Spleen (tissue), 11 donors: ENCODE measurements around the gene MAJIN. TPM values are rescaled to one million over a fixed set of nuclear protein-coding genes. Genes with fewer than 3 reads are reported as not detected.
A peak's percentile ranks its signal among the peaks of the same experiment; 100 is the strongest.

Experiments used
- DNase-seq: peaks from one replicate; pipeline ENCODE4 v3.0.0-alpha.2; 2020
- H3K27ac ChIP-seq, 8 donors: fragments of 200-600 bp; sonication (generic) in 7 of 8; 1 replicate in 4 of 8; 2 replicates in 4 of 8; pipeline versions ENCODE4 v1.5.0 to v1.8.0; 2016 to 2021; ENCODE audit warnings: inconsistent platforms in 4 of 8, mild to moderate bottlenecking in 4 of 8, moderate library complexity in 1 of 8
- H3K27me3 ChIP-seq, 7 donors: fragments of 200-600 bp; sonication (generic) in 6 of 7; replicated peaks in 1 of 7; 1 replicate in 4 of 7; 2 replicates in 3 of 7; pipeline versions ENCODE4 v1.5.0 to v1.8.0; 2016 to 2021; ENCODE audit warnings: inconsistent platforms in 3 of 7, mild to moderate bottlenecking in 1 of 7
- H3K36me3 ChIP-seq, 6 donors: fragments of 200-600 bp; sonication (generic) in 5 of 6; 1 replicate in 4 of 6; 2 replicates in 2 of 6; pipeline versions ENCODE4 v1.5.0 to v1.8.0; 2016 to 2021; ENCODE audit warnings: inconsistent platforms in 2 of 6
- H3K4me1 ChIP-seq, 6 donors: fragments of 200-600 bp; sonication (generic) in 5 of 6; 1 replicate in 3 of 6; 2 replicates in 3 of 6; pipeline versions ENCODE4 v1.5.0 to v1.8.0; 2016 to 2021; ENCODE audit warnings: inconsistent platforms in 3 of 6
- H3K4me3 ChIP-seq, 8 donors: fragments of 200-600 bp; sonication (generic) in 7 of 8; 1 replicate in 4 of 8; 2 replicates in 4 of 8; pipeline versions ENCODE4 v1.5.0 to v1.8.0; 2016 to 2021; ENCODE audit warnings: inconsistent platforms in 4 of 8, mild to moderate bottlenecking in 4 of 8, moderate library complexity in 2 of 8
- H3K9me3 ChIP-seq, 8 donors: fragments of 200-600 bp; sonication (generic) in 7 of 8; 1 replicate in 4 of 8; 2 replicates in 4 of 8; pipeline versions ENCODE4 v1.5.0 to v1.8.0; 2016 to 2021; ENCODE audit warnings: inconsistent platforms in 4 of 8
- POLR2A ChIP-seq, 3 donors: fragments of 450-650 bp; IDR thresholded peaks; one replicate each; pipeline ENCODE4 v1.5.1; 2017; ENCODE audit warnings: antibody characterized with exemption in 3 of 3, mild to moderate bottlenecking in 1 of 3
- POLR2AphosphoS5 ChIP-seq, 3 donors: sonication (generic); formaldehyde crosslinking; IDR thresholded peaks; one replicate each; pipeline ENCODE4 v1.5.1; 2017; ENCODE audit warnings: antibody characterized with exemption in 3 of 3
- WGBS, 5 donors: extraction: QIAGEN DNeasy Blood & Tissue Kit in 3 of 5; methylation state at CpG; one replicate each; pipeline versions ENCODE4 v1.1.5 to v1.1.7; 2013 to 2018; 5-methylcytosine and 5-hydroxymethylcytosine counted together
- intact Hi-C: fragments of 100-400 bp; cut with DNase I; formaldehyde crosslinking; loops from one replicate; pipeline ENCODE4 v1.15.0; 2023; ENCODE audit warnings: low total_unique reads
- polyA plus RNA-seq, 3 donors: library from polyadenylated mRNA; stranded (reverse); fragments of 200-250 nt; gene quantifications; one replicate each; pipeline ENCODE4 v1.2.1, GENCODE V29; 2013
- total RNA-seq, 7 donors: library from RNA; depleted of rRNA in 3 of 7; stranded (reverse); fragments of >200 nt in 3 of 7; fragmentation: NEBNext Ultra II Directional in 4 of 7; extraction: Animal tissue kit (Norgen Biotek cat#: 25700) in 4 of 7; gene quantifications; one replicate each; pipeline versions ENCODE4 v1.1.0 to v1.2.1, GENCODE V29; 2016 to 2021
- TF ChIP-seq, protein P1 (sequence below), 11 experiments: fragments of 200-600 bp in 7 of 11; fragments of 450-650 bp in 4 of 11; sonication (generic) in 4 of 11; IDR thresholded peaks in 8 of 11; conservative IDR thresholded peaks in 3 of 11; 1 replicate in 7 of 11; 2 replicates in 4 of 11; pipeline versions ENCODE4 v1.4.0 to v1.8.0; 2016 to 2021; ENCODE audit warnings: antibody characterized with exemption in 11 of 11, inconsistent platforms in 4 of 11, mild to moderate bottlenecking in 1 of 11
- donor health status: healthy with polysubstance abuse.
- donor health status: DM: no; HTN: no; CAD: no; lungs with moderate emphysema.
- donor health status: DM: no; HTN: no; CAD: no.
- donor health status: Bipolar disorder and iron deficiency.
- donor health status: healthy.
- donor health status: DM: no; HTN: no; CAD: no.
- donor health status: DM: yes; HTN: yes; CAD: no.

Gene MAJIN
- total and polyA plus RNA-seq, 10 donors, result 0.40 to 2.6 (median 0.87) TPM; not detected in 3

DNA sequence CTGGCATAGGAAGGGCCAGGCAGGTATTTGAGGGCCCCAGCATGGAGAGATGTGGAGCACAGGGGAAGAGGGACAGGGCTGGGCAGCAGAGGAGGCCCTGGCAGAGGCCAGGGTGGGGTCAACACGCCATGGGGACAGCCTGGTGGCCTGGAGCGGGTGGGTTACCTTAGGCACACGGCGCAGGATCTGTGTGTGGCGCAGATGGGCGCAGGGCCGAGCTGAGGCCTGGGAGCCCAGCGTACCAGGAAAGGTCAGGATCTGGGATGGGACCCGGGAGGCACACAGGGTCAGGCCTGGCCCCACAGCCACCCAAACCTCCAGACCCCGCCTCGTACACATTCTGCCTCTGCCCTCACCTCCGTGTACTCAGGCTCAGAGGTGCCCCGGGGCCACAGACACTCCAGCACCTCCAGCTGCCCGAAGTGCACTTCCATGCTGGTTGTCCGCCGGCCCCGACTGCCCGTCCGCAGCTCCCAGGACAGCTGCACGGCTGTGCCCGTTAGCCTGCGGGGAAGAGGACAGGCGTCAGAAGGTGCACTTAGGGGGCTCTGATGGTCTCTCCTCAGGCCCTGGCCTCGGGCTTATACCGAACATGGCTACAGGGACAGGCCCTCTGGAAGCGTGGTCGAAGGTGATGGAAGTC, 61.3 kb downstream of the MAJIN start:
- no peak overlapping the region for H3K4me3 ChIP-seq

DNA sequence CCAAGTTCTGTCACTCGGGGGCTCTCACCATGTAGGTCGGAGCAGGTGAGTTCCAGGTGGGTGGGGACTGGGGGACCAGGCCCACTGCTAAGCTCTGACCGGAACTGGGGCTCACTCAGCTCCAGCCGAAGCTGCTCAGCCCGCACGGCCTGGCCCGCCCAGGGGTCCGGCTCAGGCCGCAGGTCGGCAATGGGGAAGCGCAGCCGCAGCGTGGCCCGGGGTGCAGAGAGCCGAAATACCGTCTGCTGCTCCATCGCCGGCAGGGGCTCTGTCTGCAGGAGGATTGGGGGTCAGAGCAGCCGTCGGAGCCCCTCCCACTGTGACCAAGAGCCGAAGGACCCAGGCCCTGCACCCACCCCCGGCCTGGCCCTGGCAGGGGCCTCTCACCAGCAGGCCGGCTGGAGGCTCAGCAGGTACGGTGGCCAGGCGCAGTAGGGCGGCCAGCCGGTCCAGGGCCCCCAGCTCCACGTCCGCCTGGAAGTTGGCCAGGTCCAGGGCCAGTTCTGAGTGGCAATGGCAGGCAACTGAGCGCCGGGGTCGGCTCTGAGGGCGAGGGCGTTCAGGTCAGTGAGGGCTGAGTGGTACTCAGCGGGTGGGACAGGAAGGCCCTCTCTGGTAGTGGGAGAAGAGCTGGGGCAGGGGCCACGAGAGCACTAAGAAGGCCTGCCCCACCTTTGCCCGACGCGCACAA, 62.1 kb downstream of the MAJIN start:
- intact Hi-C loops, result no loop called here
- TF ChIP-seq, protein P1, sequence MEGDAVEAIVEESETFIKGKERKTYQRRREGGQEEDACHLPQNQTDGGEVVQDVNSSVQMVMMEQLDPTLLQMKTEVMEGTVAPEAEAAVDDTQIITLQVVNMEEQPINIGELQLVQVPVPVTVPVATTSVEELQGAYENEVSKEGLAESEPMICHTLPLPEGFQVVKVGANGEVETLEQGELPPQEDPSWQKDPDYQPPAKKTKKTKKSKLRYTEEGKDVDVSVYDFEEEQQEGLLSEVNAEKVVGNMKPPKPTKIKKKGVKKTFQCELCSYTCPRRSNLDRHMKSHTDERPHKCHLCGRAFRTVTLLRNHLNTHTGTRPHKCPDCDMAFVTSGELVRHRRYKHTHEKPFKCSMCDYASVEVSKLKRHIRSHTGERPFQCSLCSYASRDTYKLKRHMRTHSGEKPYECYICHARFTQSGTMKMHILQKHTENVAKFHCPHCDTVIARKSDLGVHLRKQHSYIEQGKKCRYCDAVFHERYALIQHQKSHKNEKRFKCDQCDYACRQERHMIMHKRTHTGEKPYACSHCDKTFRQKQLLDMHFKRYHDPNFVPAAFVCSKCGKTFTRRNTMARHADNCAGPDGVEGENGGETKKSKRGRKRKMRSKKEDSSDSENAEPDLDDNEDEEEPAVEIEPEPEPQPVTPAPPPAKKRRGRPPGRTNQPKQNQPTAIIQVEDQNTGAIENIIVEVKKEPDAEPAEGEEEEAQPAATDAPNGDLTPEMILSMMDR (IDR thresholded peaks at IDR 0.05 in 8 of 11, conservative IDR thresholded peaks at IDR 0.05 in 3 of 11), result no peak
- TF ChIP-seq POLR2AphosphoS5 (IDR thresholded peaks at IDR 0.05) (no peak), POLR2A (IDR thresholded peaks at IDR 0.05) (no peak)
- 92 to 98% (median 97%) methylated on average over 13 to 39 of the region's 39 CpGs for WGBS, 5 donors
- H3K4me1 ChIP-seq, result peaks cover 0 to 9% (median 0%) of the 10 kb centered on the region in 6 donors
- peaks cover 9 to 100% (median 94%) of the 10 kb centered on the region in 6 donors for H3K36me3 ChIP-seq
- peak; percentile 70 for DNase-seq
- H3K27me3 ChIP-seq, result no peaks in the 10 kb centered on the region
- no peaks in the 10 kb centered on the region for H3K9me3 ChIP-seq
- H3K27ac ChIP-seq, result no peak overlapping the region
- no peak overlapping the region for H3K4me3 ChIP-seq

More for the DNA sequence above, 61.3 kb downstream of the MAJIN start:
- intact Hi-C loops, result no loop called here
- peaks cover 2 to 17% (median 6%) of the 10 kb centered on the region in 6 donors for H3K4me1 ChIP-seq
- H3K36me3 ChIP-seq, result peaks cover 9 to 93% (median 87%) of the 10 kb centered on the region in 6 donors
- H3K27ac ChIP-seq, result no peak overlapping the region
- TF ChIP-seq, protein P1 (IDR thresholded peaks at IDR 0.05 in 8 of 11, conservative IDR thresholded peaks at IDR 0.05 in 3 of 11), result no peak
- TF ChIP-seq POLR2AphosphoS5 (IDR thresholded peaks at IDR 0.05), result peak in 1 of 3 donors; percentile 49
- 94 to 97% (median 96%) methylated on average over 20 to 27 of the region's 27 CpGs for WGBS, 5 donors
- peak; percentile 72 for DNase-seq
- no peaks in the 10 kb centered on the region for H3K9me3 ChIP-seq
- no peaks in the 10 kb centered on the region for H3K27me3 ChIP-seq

DNA sequence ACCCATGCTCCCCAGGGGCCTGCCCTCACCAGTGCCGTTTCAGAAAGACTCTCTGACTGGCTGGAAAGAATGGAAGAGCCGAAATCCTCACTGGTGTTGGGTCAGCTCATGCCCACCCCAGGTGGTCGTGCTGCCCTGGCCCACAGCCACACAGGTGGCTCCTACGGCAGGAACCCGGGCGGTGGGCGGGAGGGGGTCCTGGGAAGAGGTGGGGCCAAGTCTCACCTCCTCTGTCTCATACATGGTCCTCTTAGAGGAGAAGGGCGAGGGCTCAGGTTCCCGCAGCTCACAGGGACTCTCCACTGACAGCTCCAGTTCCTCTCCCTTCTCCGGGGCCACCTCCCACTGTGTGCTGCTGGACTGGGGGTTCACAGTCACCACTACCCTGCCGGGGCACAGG, 63.1 kb downstream of the MAJIN start:
- 89 to 98% (median 92%) methylated on average over 7 to 11 of the region's 11 CpGs for WGBS, 5 donors
- Histone ChIP-seq H3K36me3 (peaks cover 9 to 100% (median 97%) of the 10 kb centered on the region in 6 donors), H3K4me3 (no peak overlapping the region), H3K27ac (no peak overlapping the region), H3K27me3 (no peaks in the 10 kb centered on the region), H3K4me1 (no peaks in the 10 kb centered on the region), H3K9me3 (no peaks in the 10 kb centered on the region)
- TF ChIP-seq, protein P1 (IDR thresholded peaks at IDR 0.05 in 8 of 11, conservative IDR thresholded peaks at IDR 0.05 in 3 of 11), result no peak
- no peak for TF ChIP-seq POLR2AphosphoS5 (IDR thresholded peaks at IDR 0.05)
- TF ChIP-seq POLR2A (IDR thresholded peaks at IDR 0.05), result no peak
- intact Hi-C loops, result no loop called here
- no peak for DNase-seq

GRCh38 chr11:64906314-64906635, 65.6 kb downstream of the MAJIN start:
- TF ChIP-seq, protein P1 (IDR thresholded peaks at IDR 0.05 in 8 of 11, conservative IDR thresholded peaks at IDR 0.05 in 3 of 11), result no peak
- no peak for DNase-seq
- Histone ChIP-seq H3K4me3 (no peak overlapping the region), H3K36me3 (peaks cover 9 to 100% (median 97%) of the 10 kb centered on the region in 6 donors), H3K4me1 (no peaks in the 10 kb centered on the region), H3K27me3 (no peaks in the 10 kb centered on the region), H3K9me3 (no peaks in the 10 kb centered on the region), H3K27ac (no peak overlapping the region)
- intact Hi-C loops, result no loop called here
- 94 to 99% (median 96%) methylated on average over 10 to 13 of the region's 13 CpGs for WGBS, 5 donors
